H54 (cell line): ENCODE data around the gene CROCC2.

ENCODE experiments used
- DNase-seq: peaks from one replicate; pipeline ENCODE4 v3.0.0; 2011; ENCODE audit warnings: low spot score, mixed read lengths; ENCODE audit not compliant: insufficient read length
- FAIRE-seq: peaks from 3 replicates; lab custom pipeline; 2011; peaks lifted over from hg19 to GRCh38; lab: Jason Lieb, UNC
- POLR2A ChIP-seq: IDR thresholded peaks from 2 replicates; pipeline ENCODE4 v1.6.1; 2011; ENCODE audit warnings: low read depth, mild to moderate bottlenecking, low read length

CROCC2 gene

DNA sequence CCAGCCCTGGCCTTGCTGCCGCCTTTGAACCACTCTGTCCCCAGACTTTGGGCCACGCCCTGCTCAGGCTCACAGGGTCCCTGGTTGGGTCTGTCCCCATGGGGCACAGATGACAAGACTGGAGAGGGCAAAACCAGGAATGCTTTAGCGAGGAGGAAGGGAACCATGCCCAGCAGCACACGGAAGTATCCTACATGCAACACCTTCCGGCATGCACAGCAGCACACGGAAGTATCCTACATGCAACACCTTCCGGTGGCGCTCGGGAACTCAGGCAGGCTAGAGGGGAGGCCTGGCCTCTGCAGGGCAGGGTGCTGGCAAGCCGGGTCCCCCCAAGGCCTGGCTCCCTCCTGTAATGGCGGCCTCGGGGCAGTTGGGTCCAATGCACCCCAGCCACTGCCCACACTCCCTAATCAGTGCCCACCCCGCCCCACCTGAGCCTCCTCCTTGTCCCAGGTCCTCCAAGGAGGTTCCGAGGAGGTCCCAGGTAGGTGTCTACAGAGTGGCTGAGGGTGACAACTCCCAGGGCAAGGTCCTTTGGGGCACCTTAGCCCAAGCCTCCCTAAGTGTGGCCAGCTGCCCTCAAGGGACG lies 58.7 kb downstream of the CROCC2 start:
- FAIRE-seq (no peak), DNase-seq (no peak)
- no peak for TF ChIP-seq POLR2A

DNA sequence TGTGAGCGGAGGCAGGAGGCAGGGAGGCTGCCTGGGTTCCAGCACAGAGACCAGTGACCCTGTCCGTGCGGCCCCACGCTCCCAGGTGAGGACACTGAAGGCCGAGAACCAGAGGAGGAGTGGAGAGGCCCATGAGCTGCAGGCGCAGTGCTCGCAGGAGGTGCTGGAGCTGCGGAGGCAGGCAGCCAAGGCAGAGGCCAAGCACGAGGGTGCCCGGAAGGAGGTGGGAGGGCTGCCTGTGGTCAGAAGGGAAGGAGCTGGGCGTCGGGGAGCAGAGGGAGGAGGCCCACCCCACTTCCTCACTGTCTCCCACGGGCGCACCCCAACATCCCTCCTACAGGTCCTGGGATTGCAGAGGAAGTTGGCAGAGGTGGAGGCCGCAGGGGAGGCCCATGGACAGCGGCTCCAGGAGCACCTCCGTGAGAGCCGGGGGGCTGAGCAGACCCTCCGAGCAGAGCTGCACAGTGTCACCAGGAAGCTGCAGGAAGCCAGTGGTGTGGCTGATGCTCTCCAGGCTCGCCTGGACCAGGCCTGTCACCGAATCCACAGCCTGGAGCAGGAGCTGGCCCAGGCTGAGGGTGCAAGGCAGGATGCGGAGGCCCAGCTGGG lies 59.3 kb downstream of the CROCC2 start:
- DNase-seq = no peak
- FAIRE-seq = no peak
- TF ChIP-seq POLR2A = no peak

GRCh38 chr2:240965905-240966456 lies 59.8 kb downstream of the CROCC2 start:
- no peak for TF ChIP-seq POLR2A
- no peak for FAIRE-seq
- no peak for DNase-seq

DNA sequence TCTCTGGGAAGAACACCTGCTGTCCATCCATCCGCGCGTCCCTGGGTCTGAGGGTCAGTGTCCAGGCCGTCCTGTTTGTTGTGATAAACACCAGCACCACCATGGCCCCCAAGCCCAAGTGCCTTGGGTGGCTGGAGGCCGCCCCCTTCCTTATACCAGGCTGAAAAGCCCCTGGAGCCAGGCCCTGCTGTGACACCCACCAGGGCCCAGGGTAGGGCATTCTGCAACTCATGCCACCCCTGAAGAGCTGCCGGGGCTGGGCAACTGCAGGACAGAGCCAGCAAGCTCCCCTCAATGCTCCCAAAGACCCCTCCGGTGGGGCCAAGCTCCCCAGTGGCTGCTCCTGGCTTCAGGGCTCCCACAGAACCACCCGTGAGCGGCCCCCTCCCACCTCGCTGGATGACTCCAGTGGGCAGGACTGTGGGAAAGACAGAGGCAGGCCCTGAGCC lies 60.3 kb downstream of the CROCC2 start:
- FAIRE-seq = no peak
- no peak for DNase-seq
- no peak for TF ChIP-seq POLR2A

DNA sequence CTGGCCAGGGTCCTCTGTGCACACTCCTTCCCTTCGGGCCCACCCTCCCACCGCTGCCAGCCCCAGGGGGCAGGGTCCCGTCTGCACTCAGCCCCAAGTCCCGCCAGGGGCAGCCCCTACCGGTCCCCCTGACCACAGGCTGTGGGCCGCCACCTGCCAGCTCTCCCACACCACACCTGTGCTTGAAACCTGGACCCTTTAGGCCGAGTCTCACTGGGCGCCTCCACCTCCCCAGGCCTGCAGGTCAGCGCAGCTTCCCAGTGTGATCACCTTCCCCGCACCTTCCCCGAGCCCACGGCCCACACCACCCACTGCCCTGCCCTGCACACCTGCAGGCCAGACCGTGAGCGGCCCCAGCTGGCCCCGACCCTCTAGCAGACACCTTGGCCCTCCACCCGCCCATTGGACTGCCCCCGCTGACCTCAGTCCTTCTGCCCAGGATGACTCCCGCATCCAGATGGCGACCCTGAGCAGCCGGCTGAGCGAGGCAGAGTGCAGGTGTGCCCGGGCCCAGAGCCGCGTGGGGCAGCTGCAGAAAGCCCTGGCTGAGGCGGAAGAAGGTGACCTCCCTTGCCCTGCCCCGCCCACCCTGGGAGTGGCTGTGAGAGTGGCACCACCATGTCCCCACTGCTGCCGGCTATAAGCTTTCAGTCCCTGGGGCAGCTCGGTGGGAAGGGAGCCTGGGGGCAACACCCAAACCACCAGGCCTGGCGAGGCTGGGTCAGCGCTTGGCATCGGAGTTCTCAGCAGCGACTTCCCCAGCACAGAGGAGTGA lies 61.0 kb downstream of the CROCC2 start:
- DNase-seq (no peak), FAIRE-seq (no peak)
- TF ChIP-seq POLR2A = no peak

- FAIRE-seq (no peak), DNase-seq (no peak)
- TF ChIP-seq POLR2A = no peak
Observed at GRCh38 chr2:240967681-240968621, 61.8 kb downstream of the CROCC2 start.

DNA sequence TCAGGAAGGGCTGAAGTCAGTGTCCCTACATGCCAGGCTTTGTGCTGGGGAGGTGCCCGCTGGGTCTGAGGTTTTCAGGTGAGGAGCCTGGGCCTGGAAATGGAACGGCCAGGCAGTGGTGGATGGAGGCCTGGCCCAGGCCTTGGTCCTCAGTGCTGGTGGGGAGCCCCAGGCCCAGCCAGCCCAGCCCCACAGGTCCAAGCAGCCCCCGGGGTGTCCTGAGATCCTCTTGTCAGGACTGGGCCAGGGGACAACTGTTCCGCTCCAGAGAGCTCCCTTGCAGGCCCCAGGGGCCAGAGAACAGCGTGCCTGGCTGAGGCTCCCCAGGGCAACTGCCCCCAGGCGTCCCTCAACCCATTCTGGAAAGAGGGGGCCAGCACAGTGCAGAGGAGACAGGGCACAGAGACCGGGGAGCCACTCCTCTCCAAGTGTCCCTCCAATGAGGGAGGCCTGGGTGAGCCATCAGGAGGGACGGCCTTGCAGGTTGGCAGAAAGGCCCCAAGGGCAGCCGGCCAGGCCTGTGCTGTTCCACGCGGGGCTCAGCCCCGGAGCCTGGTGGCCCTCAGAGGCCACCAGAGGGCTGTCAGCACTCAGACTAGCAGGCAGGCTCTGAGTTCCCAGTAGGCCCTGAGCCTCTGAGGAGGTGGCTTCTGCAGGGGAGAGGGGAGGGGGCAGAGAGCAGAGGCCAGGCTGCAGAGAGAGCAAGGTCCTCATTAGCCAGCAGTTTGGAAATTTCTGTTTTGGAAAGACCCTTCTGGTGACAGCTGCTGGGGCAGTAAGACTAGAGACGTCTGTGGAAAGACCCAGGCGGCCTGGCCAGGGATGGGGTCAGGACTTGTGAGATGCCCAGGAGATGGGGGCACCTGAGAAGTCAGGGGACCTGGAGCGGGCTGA lies 62.8 kb downstream of the CROCC2 start:
- TF ChIP-seq POLR2A = no peak
- FAIRE-seq = no peak
- no peak for DNase-seq

- DNase-seq (no peak), FAIRE-seq (no peak)
- TF ChIP-seq POLR2A = no peak
Observed at GRCh38 chr2:240970104-240970503, 64.0 kb downstream of the CROCC2 start.

DNA sequence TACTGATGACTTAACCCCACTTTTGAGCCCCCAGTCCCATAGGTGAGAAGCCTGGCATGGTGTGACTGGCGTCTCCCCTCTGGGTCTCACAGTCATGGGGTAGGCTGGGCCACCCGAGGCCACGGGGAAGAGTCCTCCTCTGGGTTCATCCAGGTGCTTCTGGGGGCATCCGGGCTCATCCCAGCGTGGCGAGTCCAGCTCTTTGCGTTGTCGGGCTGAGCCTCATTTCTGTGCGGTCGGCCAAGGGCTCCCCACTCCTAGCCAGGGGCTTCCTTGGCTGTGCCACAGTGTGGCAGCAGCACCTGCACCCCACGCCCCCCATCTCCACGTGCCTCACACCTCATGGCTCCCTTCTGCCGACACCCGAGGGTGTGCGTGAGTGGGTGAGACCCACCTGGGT lies 64.7 kb downstream of the CROCC2 start:
- DNase-seq (no peak), FAIRE-seq (no peak)

DNA sequence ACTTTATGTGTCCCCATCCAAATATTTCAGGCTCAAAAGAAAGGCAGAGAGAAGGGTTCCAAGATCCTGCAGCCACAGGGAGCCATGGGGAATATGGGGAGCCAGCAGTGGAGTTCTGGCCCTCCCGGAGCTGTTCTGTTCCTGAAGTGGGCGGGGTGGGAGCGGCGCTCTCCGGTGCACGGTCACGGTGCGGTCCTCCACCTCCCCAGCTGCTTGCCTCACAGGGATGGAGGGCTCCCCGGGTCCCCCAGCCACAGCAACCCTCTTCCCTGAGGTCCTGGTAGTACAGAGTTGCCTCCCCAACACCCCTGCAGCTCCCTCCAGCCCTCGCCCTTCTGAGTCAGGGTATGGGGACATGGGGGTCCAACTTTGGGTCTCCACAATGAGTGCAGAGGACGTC lies 66.1 kb downstream of the CROCC2 start:
- FAIRE-seq (no peak), DNase-seq (no peak)
- no peak for TF ChIP-seq POLR2A

More for the DNA sequence above, 64.7 kb downstream of the CROCC2 start:
- no peak for TF ChIP-seq POLR2A

- no peak for DNase-seq
- FAIRE-seq = no peak
- TF ChIP-seq POLR2A = no peak
Observed at GRCh38 chr2:240972636-240973521, 66.7 kb downstream of the CROCC2 start.
